H9 (cell line): Measurements from ENCODE around the gene PAPOLG. TPM values are rescaled to one million over a fixed set of nuclear protein-coding genes. Genes with fewer than 3 reads are reported as not detected.

ENCODE experiments used
- DNase-seq: peaks from one replicate; pipeline ENCODE4 v3.0.0-alpha.2; 2017
- H2AFZ ChIP-seq: one replicate; pipeline ENCODE4 v1.6.1; 2013; ENCODE audit warnings: mild to moderate bottlenecking, low read length, control low read depth, moderate library complexity
- H2AK5ac ChIP-seq: 2 replicates; pipeline ENCODE4 v1.6.1; 2013; ENCODE audit warnings: low read length, control low read depth, mixed read lengths; ENCODE audit not compliant: insufficient read length
- H2BK120ac ChIP-seq: one replicate; pipeline ENCODE4 v1.6.1; 2013; ENCODE audit warnings: low read depth, mild to moderate bottlenecking, low read length, control low read depth, inconsistent platforms; ENCODE audit not compliant: poor library complexity, severe bottlenecking
- H2BK12ac ChIP-seq: 2 replicates; pipeline ENCODE4 v1.6.1; 2013; ENCODE audit warnings: low read length, control low read depth, mixed read lengths, low read depth; ENCODE audit not compliant: insufficient read length
- H2BK15ac ChIP-seq: 2 replicates; pipeline ENCODE4 v1.6.1; 2013; ENCODE audit warnings: low read depth, low read length, control low read depth
- H2BK20ac ChIP-seq: one replicate; pipeline ENCODE4 v1.6.1; 2013; ENCODE audit warnings: low read depth, mild to moderate bottlenecking, low read length, control low read depth, inconsistent platforms; ENCODE audit not compliant: poor library complexity, severe bottlenecking
- H2BK5ac ChIP-seq: 2 replicates; pipeline ENCODE4 v1.6.1; 2013; ENCODE audit warnings: low read length, control low read depth, mixed read lengths; ENCODE audit not compliant: insufficient read length
- H3K14ac ChIP-seq: 2 replicates; pipeline ENCODE4 v1.6.1; 2013; ENCODE audit warnings: low read length, control low read depth; ENCODE audit not compliant: insufficient read depth
- H3K18ac ChIP-seq: 2 replicates; pipeline ENCODE4 v1.6.1; 2013; ENCODE audit warnings: low read depth, mild to moderate bottlenecking, mixed read lengths, low read length, control low read depth; ENCODE audit not compliant: insufficient read length
- H3K23ac ChIP-seq: 2 replicates; pipeline ENCODE4 v1.6.1; 2013; ENCODE audit warnings: low read length, control low read depth, mixed read lengths, low read depth; ENCODE audit not compliant: insufficient read length
- H3K23me2 ChIP-seq: 2 replicates; pipeline ENCODE4 v1.6.1; 2013; ENCODE audit warnings: low read depth, mild to moderate bottlenecking, mixed read lengths, low read length, control low read depth; ENCODE audit not compliant: insufficient read length, poor library complexity, severe bottlenecking
- H3K27ac ChIP-seq: 2 replicates; pipeline ENCODE4 v1.5.1; 2013; ENCODE audit warnings: low read length, control low read depth, mixed read lengths, low read depth; ENCODE audit not compliant: insufficient read length
- H3K27me3 ChIP-seq: 2 replicates; pipeline ENCODE4 v1.6.1; 2013; ENCODE audit warnings: low read length, control low read depth, inconsistent platforms; ENCODE audit not compliant: insufficient read depth
- H3K4ac ChIP-seq: 2 replicates; pipeline ENCODE4 v1.6.1; 2013; ENCODE audit warnings: low read depth, mild to moderate bottlenecking, control low read depth, inconsistent platforms, low read length, moderate library complexity
- H3K4me1 ChIP-seq: 2 replicates; pipeline ENCODE4 v1.6.1; 2013; ENCODE audit warnings: low read length, control low read depth, inconsistent platforms; ENCODE audit not compliant: insufficient read depth
- H3K4me2 ChIP-seq: 2 replicates; pipeline ENCODE4 v1.6.1; 2013; ENCODE audit warnings: low read length, control low read depth, mixed read lengths; ENCODE audit not compliant: insufficient read length, insufficient read depth
- H3K56ac ChIP-seq: 2 replicates; pipeline ENCODE4 v1.6.1; 2013; ENCODE audit warnings: low read depth, mild to moderate bottlenecking, mixed read lengths, low read length, control low read depth; ENCODE audit not compliant: insufficient read length
- H3K79me1 ChIP-seq: 2 replicates; pipeline ENCODE4 v1.6.1; 2013; ENCODE audit warnings: low read depth, mild to moderate bottlenecking, moderate library complexity, low read length, control low read depth, inconsistent platforms; ENCODE audit not compliant: insufficient read depth, poor library complexity, severe bottlenecking
- H3K79me2 ChIP-seq: 2 replicates; pipeline ENCODE4 v1.6.1; 2013; ENCODE audit warnings: low read length, control low read depth, inconsistent platforms; ENCODE audit not compliant: insufficient read depth
- H3K9ac ChIP-seq: 2 replicates; pipeline ENCODE4 v1.6.1; 2013; ENCODE audit warnings: low read length, control low read depth, mixed read lengths; ENCODE audit not compliant: insufficient read length; ENCODE audit errors: extremely low read depth
- H3K9me3 ChIP-seq: one replicate; pipeline ENCODE4 v1.6.1; 2013; ENCODE audit warnings: low read depth, low read length, inconsistent platforms; ENCODE audit not compliant: control insufficient read depth
- H3T11ph ChIP-seq: one replicate; pipeline ENCODE4 v1.6.1; 2013; ENCODE audit warnings: mild to moderate bottlenecking, low read length, control low read depth, inconsistent platforms
- H4K20me1 ChIP-seq: one replicate; pipeline ENCODE4 v1.6.1; 2013; ENCODE audit not compliant: control insufficient read depth, insufficient read length, insufficient read depth
- H4K5ac ChIP-seq: 2 replicates; pipeline ENCODE4 v1.6.1; 2013; ENCODE audit warnings: low read depth, mild to moderate bottlenecking, mixed read lengths, low read length, control low read depth; ENCODE audit not compliant: insufficient read length
- H4K8ac ChIP-seq: replicated peaks from 2 replicates; pipeline ENCODE4 v1.6.1; 2013; ENCODE audit warnings: low read length, control low read depth, mixed read lengths, low read depth; ENCODE audit not compliant: insufficient read length
- H4K91ac ChIP-seq: 2 replicates; pipeline ENCODE4 v1.6.1; 2013; ENCODE audit warnings: low read depth, mild to moderate bottlenecking, moderate library complexity, mixed read lengths, low read length, control low read depth; ENCODE audit not compliant: insufficient read length
- H3K27ac Mint-ChIP-seq, 3 experiments: 2 replicates in 2 of 3; 3 replicates in 1 of 3; pipeline ENCODE4 v1.8.0; 2020 to 2021; ENCODE audit warnings: mixed read lengths in 3 of 3, mild to moderate bottlenecking in 1 of 3, moderate library complexity in 1 of 3
- H3K27me3 Mint-ChIP-seq: 2 replicates; pipeline ENCODE4 v1.8.0; 2021; ENCODE audit warnings: low read depth, mild to moderate bottlenecking, moderate library complexity, mixed read lengths
- H3K36me3 Mint-ChIP-seq, 3 experiments: 2 replicates in 2 of 3; 3 replicates in 1 of 3; pipeline ENCODE4 v1.8.0; 2020 to 2021; ENCODE audit warnings: low read depth in 3 of 3, mixed read lengths in 3 of 3; ENCODE audit not compliant: insufficient read depth in 1 of 3
- H3K4me1 Mint-ChIP-seq, 2 experiments: 2 replicates each; pipeline ENCODE4 v1.8.0; 2020; ENCODE audit warnings: mixed read lengths in 2 of 2
- H3K4me3 Mint-ChIP-seq, 2 experiments: 2 replicates in 1 of 2; 3 replicates in 1 of 2; pipeline ENCODE4 v1.8.0; 2020 to 2021; ENCODE audit warnings: mild to moderate bottlenecking in 2 of 2, mixed read lengths in 2 of 2, moderate library complexity in 1 of 2
- H3K9me3 Mint-ChIP-seq, 2 experiments: 2 replicates in 1 of 2; 3 replicates in 1 of 2; pipeline ENCODE4 v1.8.0; 2020; ENCODE audit warnings: mild to moderate bottlenecking in 2 of 2, mixed read lengths in 2 of 2, moderate library complexity in 1 of 2
- CTCF ChIP-seq: fragments of 200-600 bp; sonication (generic); conservative IDR thresholded peaks from 3 replicates; pipeline ENCODE4 v1.8.0; 2021; ENCODE audit warnings: antibody characterized with exemption, mild to moderate bottlenecking
- WGBS: extraction: QIAGEN DNeasy Blood & Tissue Kit; methylation state at CpG from one replicate; pipeline ENCODE4 v1.1.7; 2013; ENCODE audit warnings: missing lambda C conversion rate, low lambda C conversion rate, mixed read lengths; ENCODE audit not compliant: insufficient read length; ENCODE audit errors: extremely low coverage; 5-methylcytosine and 5-hydroxymethylcytosine counted together
- total RNA-seq: library from RNA; stranded (reverse); gene quantifications from 2 replicates; pipeline ENCODE4 v1.2.1, GENCODE V29; 2021

The PAPOLG gene
- total RNA-seq, 1 experiment from 2014 or later = 19.2 TPM

- H2AK5ac ChIP-seq = no peak overlapping the region
- H2BK120ac ChIP-seq = no peak overlapping the region
- no peak overlapping the region for H2BK5ac ChIP-seq
- no peak overlapping the region for H4K91ac ChIP-seq
- no peak overlapping the region for H3K18ac ChIP-seq
- peaks cover 90% of the 10 kb centered on the region for H3K27me3 Mint-ChIP-seq
- H3K79me2 ChIP-seq = no peaks in the 10 kb centered on the region
- H3K27me3 ChIP-seq = peaks cover 10% of the 10 kb centered on the region; the same call in 1 of the 2 replicates
- no peaks in the 10 kb centered on the region; the same call in 1 of the 2 replicates for H3K4me1 ChIP-seq
- H3K4me2 ChIP-seq = no peak overlapping the region
- no peaks in the 10 kb centered on the region for H4K20me1 ChIP-seq
- H3K4ac ChIP-seq = no peak overlapping the region
- H3K4me1 Mint-ChIP-seq = peaks cover 22 to 24% of the 10 kb centered on the region in 2 experiments
- no peak for DNase-seq
- H3K9me3 ChIP-seq = no peaks in the 10 kb centered on the region
- TF ChIP-seq CTCF = no peak
- no peak overlapping the region for H3K14ac ChIP-seq
- no peak overlapping the region for H3K4me3 Mint-ChIP-seq
- no peak overlapping the region for H3K56ac ChIP-seq
- no peak overlapping the region for H4K8ac ChIP-seq
- no peak overlapping the region for H2BK20ac ChIP-seq
- H3K23ac ChIP-seq = no peak overlapping the region
- WGBS = no CpG with 5 or more reads among the region's 2 CpGs
- H3K9me3 Mint-ChIP-seq = peaks cover 0 to 5% of the 10 kb centered on the region in 2 experiments; a peak in 1 of 5 replicates
- H2BK12ac ChIP-seq = no peak overlapping the region
- H3K79me1 ChIP-seq = no peaks in the 10 kb centered on the region
- H2BK15ac ChIP-seq = no peak overlapping the region
- H3T11ph ChIP-seq = no peak overlapping the region
- no peaks in the 10 kb centered on the region for H3K36me3 Mint-ChIP-seq
- H3K9ac ChIP-seq = no peak overlapping the region
- H3K23me2 ChIP-seq = no peaks in the 10 kb centered on the region
- no peak overlapping the region for H3K27ac ChIP-seq
- H4K5ac ChIP-seq = no peak overlapping the region
- no peak overlapping the region for H2AFZ ChIP-seq
- H3K27ac Mint-ChIP-seq = no peak overlapping the region
Measured at GRCh38 chr2:60834270-60834717, 78.2 kb downstream of the PAPOLG start.
